Adrenal gland (tissue), 5 donors: ENCODE results near the gene EBF3.

Experiments
- POLR2A ChIP-seq, 2 donors: fragments of 450-650 bp; IDR thresholded peaks; one replicate each; pipeline ENCODE4 v1.6.1; 2017; ENCODE audit warnings: antibody characterized with exemption in 2 of 2, mild to moderate bottlenecking in 2 of 2, moderate library complexity in 1 of 2
- TF ChIP-seq, protein P1 (sequence below), 6 experiments: fragments of 450-650 bp in 4 of 6; fragments of 200-600 bp in 2 of 6; sonication (generic) in 1 of 6; IDR thresholded peaks; 1 replicate in 5 of 6; 2 replicates in 1 of 6; pipeline versions ENCODE4 v1.5.1 to v1.8.0; 2016 to 2021; ENCODE audit warnings: antibody characterized with exemption in 6 of 6, mild to moderate bottlenecking in 2 of 6, moderate library complexity in 1 of 6
- donor health status: DM: no; HTN: no; CAD: no.

DNA sequence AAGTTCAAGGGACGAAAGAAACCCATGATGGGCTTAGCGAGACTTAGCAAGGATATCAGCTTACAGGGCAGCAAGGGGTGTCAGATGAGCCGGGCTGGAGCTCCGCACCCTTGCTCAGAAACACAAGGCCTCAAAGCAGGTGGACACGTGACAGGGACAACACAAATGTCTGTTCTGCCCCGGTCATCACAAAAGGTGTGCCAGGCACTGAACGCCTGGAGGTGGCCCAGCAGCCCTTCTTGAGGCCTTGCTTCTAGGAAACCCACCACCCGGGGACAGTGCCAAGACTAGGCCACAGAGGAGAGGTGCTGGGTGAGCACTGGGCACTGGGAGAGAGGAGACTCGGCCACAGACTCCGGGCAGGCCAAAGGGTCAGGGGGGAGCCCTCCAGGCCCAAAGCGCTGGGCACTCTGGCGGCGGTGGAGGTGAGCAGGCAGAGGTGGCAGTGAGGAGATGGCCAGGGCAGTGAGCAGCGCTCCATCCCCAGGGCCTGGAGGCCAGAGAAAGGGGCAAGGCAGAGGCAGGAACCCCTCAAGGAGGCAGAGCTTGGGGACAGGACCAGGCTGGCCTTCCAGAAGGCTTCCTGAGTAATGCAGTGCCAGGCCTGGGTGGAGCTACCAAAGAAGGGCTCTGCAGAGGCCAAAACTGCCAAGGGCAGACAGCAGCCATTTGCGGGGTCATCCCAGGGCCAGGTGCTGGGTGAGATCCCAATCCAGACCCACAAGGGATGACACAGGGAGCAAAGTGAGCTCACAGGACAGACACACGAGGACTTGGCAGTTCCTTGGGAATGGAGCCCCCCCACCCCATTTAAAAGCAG is 22.7 kb downstream of the EBF3 start:
- TF ChIP-seq, protein P1, sequence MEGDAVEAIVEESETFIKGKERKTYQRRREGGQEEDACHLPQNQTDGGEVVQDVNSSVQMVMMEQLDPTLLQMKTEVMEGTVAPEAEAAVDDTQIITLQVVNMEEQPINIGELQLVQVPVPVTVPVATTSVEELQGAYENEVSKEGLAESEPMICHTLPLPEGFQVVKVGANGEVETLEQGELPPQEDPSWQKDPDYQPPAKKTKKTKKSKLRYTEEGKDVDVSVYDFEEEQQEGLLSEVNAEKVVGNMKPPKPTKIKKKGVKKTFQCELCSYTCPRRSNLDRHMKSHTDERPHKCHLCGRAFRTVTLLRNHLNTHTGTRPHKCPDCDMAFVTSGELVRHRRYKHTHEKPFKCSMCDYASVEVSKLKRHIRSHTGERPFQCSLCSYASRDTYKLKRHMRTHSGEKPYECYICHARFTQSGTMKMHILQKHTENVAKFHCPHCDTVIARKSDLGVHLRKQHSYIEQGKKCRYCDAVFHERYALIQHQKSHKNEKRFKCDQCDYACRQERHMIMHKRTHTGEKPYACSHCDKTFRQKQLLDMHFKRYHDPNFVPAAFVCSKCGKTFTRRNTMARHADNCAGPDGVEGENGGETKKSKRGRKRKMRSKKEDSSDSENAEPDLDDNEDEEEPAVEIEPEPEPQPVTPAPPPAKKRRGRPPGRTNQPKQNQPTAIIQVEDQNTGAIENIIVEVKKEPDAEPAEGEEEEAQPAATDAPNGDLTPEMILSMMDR (IDR thresholded peaks at IDR 0.05) = no peak
- TF ChIP-seq POLR2A (IDR thresholded peaks at IDR 0.05) = no peak
